BE2C (cell line): Measurements from ENCODE around the gene CIRBP.

Experiments
- DNase-seq: peaks from one replicate; pipeline ENCODE4 v3.0.0-alpha.2; 2020
- H3K27me3 ChIP-seq: fragments of 250-450 bp; sonication (Bioruptor Pico); 2 replicates; pipeline ENCODE4 v1.5.1; 2020; ENCODE audit warnings: mild to moderate bottlenecking
- H3K36me3 ChIP-seq: fragments of 250-450 bp; sonication (Bioruptor Pico); 2 replicates; pipeline ENCODE4 v1.5.1; 2020; ENCODE audit warnings: mild to moderate bottlenecking
- H3K4me1 ChIP-seq: fragments of 250-450 bp; sonication (Bioruptor Pico); 2 replicates; pipeline ENCODE4 v1.5.1; 2020
- H3K4me3 ChIP-seq: 2 replicates; pipeline ENCODE4 v1.5.1; 2011; ENCODE audit warnings: low read depth, low read length
- H3K9me3 ChIP-seq: fragments of 250-450 bp; sonication (Bioruptor Pico); 2 replicates; pipeline ENCODE4 v1.5.1; 2020
- CTCF ChIP-seq: IDR thresholded peaks from 2 replicates; pipeline ENCODE4 v1.5.1; 2012; ENCODE audit warnings: mild to moderate bottlenecking, low read depth, low read length

CIRBP gene

DNA sequence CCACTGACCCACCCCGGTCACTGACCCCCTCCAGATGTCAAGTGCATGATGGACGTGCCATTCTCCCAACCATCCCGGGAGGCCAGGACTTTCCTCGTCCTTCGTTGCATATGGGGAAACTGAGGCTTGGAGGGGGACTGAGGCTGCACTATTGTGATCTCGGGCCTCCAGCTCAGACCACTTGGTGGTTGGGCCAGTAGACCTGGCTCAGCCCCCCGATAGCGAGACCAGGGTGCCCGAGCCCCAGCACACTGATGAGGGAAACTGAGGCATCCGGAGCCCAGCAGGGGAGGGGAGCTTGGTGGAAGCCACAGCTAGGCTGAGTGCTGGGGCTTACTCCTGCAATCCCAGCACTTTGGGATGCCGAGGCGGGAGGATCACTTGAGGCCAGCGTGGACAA lies 26.9 kb downstream of the CIRBP start:
- H3K27me3 ChIP-seq, result 0 out of 2 replicates have a peak, but pooled peaks cover 3% of the 10 kb centered on the region

DNA sequence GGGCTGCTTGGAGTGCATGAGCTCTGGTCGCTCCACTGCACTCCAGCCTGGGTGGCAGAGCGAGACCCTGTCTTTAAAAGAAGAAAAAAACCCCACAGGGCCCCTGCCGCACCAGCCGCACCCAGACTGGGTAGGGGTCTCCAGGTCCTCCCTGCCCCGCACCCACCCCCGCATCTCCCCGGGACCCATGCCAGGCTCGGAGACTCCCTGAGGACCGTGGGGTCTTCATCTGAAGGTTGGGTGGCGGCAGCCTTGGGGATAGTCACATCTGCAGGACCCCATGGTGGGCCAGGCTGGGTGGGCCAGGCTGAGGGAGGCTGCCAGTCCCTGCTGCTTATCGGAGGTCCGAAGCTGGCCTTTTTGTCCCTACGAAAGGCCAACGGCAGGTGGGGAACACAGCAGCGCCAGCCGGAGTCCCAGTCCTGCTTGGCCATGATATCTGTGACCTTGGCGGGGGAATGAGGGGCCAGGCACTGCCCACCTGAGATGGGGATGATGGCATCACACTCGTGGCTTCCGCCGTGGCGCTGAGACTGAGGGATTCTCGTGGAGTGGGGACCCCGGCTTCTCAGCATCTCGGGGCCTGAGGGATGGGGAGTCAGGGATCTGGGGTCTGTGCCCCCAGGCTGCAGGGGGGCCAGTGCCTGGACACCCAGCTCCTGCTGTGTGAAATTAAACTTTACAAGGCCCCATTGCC lies 27.6 kb downstream of the CIRBP start:
- Histone ChIP-seq H3K27me3 (0 out of 2 replicates have a peak, but pooled peaks cover 3% of the 10 kb centered on the region), H3K36me3 (no peaks in the 10 kb centered on the region)
- no peak for TF ChIP-seq CTCF

More for the DNA sequence above, 26.9 kb downstream of the CIRBP start:
- Histone ChIP-seq H3K4me3 (no peak overlapping the region), H3K9me3 (no peaks in the 10 kb centered on the region), H3K36me3 (no peaks in the 10 kb centered on the region), H3K4me1 (no peaks in the 10 kb centered on the region)
- TF ChIP-seq CTCF, result no peak
- DNase-seq, result no peak

DNA sequence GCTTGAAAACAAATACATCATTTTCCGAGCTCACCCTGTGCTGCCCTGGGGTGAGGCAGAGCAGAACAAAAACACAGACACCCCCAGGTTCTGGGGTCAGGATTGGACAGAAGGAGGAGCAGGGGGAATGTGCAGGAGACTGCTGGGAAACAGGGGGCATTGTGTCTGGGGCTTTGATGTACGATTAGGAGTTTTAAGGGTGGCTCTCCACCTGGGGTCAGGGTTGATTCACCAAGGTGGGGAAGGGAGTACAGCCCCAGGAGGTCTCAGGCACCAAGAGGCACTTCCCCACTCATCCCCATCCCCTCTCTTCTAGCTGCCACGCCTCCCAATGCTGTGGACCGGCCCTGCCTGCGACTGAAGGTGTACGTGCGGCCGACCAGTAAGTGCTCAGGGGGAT lies 29.1 kb downstream of the CIRBP start:
- Histone ChIP-seq H3K4me1 (no peaks in the 10 kb centered on the region), H3K27me3 (0 out of 2 replicates have a peak, but pooled peaks cover 3% of the 10 kb centered on the region), H3K4me3 (no peak overlapping the region), H3K9me3 (no peaks in the 10 kb centered on the region), H3K36me3 (no peaks in the 10 kb centered on the region)
- DNase-seq, result no peak
- TF ChIP-seq CTCF, result no peak

More for the DNA sequence above, 27.6 kb downstream of the CIRBP start:
- no peak for DNase-seq
- Histone ChIP-seq H3K9me3 (no peaks in the 10 kb centered on the region), H3K4me1 (no peaks in the 10 kb centered on the region), H3K4me3 (no peak overlapping the region)

DNA sequence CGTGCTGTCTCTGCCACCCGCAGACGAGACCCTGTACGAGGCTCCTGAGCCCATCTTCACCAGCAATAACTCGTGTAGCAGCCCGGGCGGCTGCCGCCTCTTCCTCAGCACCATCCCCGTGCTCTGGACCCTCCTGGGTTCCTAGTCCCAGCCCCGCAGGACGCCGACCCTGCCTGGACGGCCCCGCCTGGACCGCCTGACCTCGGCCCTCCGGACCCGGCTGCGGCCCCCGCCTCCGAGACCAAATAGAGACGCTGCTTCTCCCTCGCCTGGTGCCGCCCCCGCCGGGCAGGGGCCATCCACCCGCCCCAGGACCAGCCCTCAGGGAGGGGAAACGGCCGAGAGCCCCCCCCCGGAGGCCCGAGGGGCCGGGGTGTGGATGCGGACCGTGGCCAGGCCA lies 30.7 kb downstream of the CIRBP start:
- Histone ChIP-seq H3K36me3 (no peaks in the 10 kb centered on the region), H3K27me3 (0 out of 2 replicates have a peak, but pooled peaks cover 1% of the 10 kb centered on the region), H3K4me1 (no peaks in the 10 kb centered on the region), H3K9me3 (no peaks in the 10 kb centered on the region), H3K4me3 (no peak overlapping the region)
- DNase-seq, result no peak
- TF ChIP-seq CTCF, result no peak

DNA sequence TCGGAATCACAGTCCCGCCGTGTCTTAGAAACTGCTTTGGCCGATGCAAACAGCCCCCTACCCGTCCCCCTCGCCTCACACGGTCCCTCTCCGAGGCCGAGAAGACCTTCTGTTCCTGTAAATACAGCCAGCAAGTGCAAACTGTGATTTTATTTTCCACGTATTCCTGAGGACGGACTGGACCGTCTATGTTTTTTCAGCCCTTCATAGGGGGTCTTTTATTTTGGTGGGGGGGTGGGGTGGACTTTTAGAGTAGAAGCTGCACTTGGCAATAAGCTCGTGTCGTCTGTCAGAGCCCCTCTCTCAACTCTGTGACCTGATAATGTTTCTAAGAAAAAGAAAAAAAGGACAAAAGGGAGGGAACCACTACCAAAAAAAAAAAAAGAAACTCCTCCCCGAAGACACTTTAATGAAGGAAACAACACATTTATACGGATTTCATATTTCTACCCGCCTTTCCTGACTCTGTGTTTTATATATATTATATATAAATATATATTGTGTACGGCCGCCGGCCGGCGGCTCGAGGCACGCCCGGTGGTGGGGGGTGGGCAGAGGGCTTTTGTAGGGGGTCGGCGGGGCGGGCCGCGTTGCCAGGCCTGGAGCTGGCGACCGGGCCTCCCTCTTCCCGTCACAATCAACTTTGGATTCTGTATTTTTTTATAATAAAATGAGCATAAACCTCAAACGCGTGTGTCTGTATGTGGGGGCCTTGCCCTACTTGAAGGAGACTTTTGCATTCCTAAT lies 31.8 kb downstream of the CIRBP start:
- Histone ChIP-seq H3K9me3 (no peaks in the 10 kb centered on the region), H3K4me1 (no peaks in the 10 kb centered on the region), H3K4me3 (no peak overlapping the region), H3K36me3 (no peaks in the 10 kb centered on the region), H3K27me3 (no peaks in the 10 kb centered on the region)
- no peak for TF ChIP-seq CTCF
- DNase-seq, result no peak

DNA sequence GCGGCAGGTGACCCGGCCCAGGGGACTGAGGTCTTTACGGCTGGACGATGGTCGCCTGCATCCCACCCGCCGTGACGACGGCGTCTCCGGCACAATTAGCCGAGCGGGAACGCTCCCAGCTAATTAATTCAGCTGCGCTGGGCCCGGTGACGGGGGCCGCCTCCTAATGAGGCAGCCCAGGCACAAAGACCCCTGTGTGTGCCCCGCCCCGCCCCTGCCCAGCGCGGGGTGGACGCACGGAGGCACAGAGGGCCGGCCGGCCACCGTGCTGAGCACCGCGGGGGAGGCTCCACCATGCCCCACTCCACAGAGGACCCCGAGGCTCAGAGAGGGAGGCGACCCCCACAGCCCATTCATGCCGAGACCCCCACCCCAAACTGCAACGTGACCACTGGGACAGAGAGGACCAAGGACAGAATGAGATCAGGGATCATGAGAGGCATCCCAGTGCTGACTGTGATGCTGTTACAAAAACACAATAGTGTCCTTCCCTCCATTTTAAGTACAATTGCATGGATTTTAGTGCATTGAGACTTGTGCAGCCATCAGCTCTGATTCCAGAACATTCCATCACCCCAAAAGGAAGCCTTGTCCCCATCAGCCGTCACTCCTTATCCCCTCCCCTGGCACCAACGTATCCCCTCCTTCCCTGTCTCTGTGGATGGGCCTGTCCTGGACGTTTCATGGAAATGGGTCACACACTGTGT lies 33.6 kb downstream of the CIRBP start:
- no peak for DNase-seq
- H3K27me3 ChIP-seq, result no peaks in the 10 kb centered on the region
- no peaks in the 10 kb centered on the region for H3K9me3 ChIP-seq
- H3K4me3 ChIP-seq, result no peak overlapping the region
- no peaks in the 10 kb centered on the region for H3K36me3 ChIP-seq
- no peak for TF ChIP-seq CTCF
- H3K4me1 ChIP-seq, result no peaks in the 10 kb centered on the region
